Activated T-helper 2 cell treated with anti-CD3 and anti-CD28 coated beads, Interferon-gamma antibody, Interleukin-2, Interleukin-4, amounts not matched to agents 10 μg/mL and 5 μg/mL and 100 μg/mL, durations not matched to agents 14 hours and 24 hours and 36 hours (primary cell): ENCODE results near the gene LILRA2. TPM values are rescaled to one million over a fixed set of nuclear protein-coding genes. Genes with fewer than 3 reads are reported as not detected.
"Not testable (repeated sequence)": the region's sequence is repeated elsewhere in the genome, so short reads cannot be mapped to it uniquely, and the experiment has no call there.

ENCODE experiments used
- DNase-seq: peaks from one replicate; pipeline ENCODE4 v3.0.0; 2021; ENCODE audit warnings: low spot score
- H3K27ac Mint-ChIP-seq: one replicate; pipeline ENCODE4 v1.8.0; 2021; ENCODE audit warnings: mixed read lengths
- H3K27me3 Mint-ChIP-seq: one replicate; pipeline ENCODE4 v1.8.0; 2021; ENCODE audit warnings: low read depth, mixed read lengths
- H3K36me3 Mint-ChIP-seq: one replicate; pipeline ENCODE4 v1.8.0; 2021; ENCODE audit warnings: low read depth, mixed read lengths
- H3K4me1 Mint-ChIP-seq: one replicate; pipeline ENCODE4 v1.8.0; 2021; ENCODE audit warnings: low read depth, mixed read lengths
- H3K4me3 Mint-ChIP-seq: one replicate; pipeline ENCODE4 v1.8.0; 2021; ENCODE audit warnings: low read depth, mild to moderate bottlenecking, moderate library complexity, mixed read lengths
- H3K9me3 Mint-ChIP-seq: one replicate; pipeline ENCODE4 v1.8.0; 2021; ENCODE audit warnings: mixed read lengths
- intact Hi-C: fragments of 100-400 bp; cut with micrococcal nuclease; formaldehyde crosslinking; loops from one replicate; pipeline ENCODE4 v1.15.1; 2023
- total RNA-seq: library from RNA; stranded (reverse); gene quantifications from 2 replicates; pipeline ENCODE4 v1.2.3, GENCODE V29; 2022

LILRA2 gene
- total RNA-seq, 1 donor from 2014 or later = not detected

DNA sequence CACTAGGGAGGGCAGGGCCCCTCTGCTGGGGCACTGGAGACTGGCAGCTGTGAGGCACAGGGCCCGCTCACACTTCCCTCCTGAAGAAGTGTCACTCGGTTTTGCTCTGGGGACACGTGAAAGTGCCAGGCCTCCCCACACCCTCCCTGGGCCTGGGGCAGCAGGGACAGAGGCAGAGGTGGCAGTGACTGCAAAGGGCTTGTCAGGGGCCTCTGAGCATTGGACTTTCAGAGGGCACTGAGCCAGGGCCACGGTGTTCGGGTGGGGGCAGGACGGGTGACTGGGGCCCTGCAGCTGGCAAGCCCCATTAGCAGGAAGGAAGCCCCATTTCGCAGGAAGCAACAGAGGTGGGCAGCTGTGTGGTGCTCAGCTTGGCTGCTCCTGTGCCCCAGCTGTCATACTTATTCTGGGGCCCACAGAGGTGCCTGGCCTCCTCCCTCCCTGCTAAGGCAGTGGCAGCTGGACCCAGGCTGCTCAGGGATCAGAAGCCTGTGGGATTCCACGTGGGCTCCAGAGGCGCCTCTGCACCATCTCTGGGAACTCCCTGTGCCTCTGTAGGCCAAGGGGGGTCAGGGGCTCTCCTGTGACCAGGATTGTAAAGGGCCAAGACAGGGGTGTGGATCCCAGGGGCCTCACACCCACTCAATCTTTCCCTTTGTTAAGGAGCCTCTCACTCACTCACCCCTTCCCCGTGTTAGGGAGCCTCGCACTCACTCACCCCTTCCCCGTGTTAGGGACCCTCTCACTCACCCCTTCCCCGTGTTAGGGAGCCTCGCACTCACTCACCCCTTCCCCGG is 51.5 kb downstream of the LILRA2 start:
- not testable (repeated sequence) for H3K4me1 Mint-ChIP-seq
- H3K27me3 Mint-ChIP-seq = peaks cover 15% of the 10 kb centered on the region

DNA sequence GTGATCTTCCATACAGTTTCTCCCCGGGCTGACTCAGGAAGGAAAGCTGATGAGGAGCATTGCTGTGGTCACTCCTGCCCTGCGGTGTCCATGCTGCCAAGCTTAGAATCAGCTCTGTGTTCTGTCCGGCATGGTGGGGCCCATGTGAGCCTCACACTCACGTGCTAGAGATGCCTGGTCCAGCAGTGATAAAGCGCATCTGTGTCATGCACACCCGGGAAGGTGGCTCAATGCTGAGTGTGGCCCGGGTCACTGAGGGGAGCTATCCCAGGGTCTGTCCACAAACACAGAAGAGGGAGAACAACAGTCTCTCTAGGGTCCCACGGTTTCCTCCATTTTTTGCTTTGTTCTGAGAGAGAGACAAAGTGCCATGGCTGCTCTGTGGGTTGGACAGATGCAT is 53.2 kb downstream of the LILRA2 start:
- H3K4me3 Mint-ChIP-seq = no peak overlapping the region
- H3K27ac Mint-ChIP-seq = no peak overlapping the region
- intact Hi-C loops = no loop called here
- no peaks in the 10 kb centered on the region for H3K4me1 Mint-ChIP-seq
- DNase-seq = no peak
- H3K36me3 Mint-ChIP-seq = no peaks in the 10 kb centered on the region
- H3K9me3 Mint-ChIP-seq = no peaks in the 10 kb centered on the region
- H3K27me3 Mint-ChIP-seq = peaks cover 14% of the 10 kb centered on the region

More for the DNA sequence above, 51.5 kb downstream of the LILRA2 start:
- H3K27ac Mint-ChIP-seq, DNase-seq, H3K4me3 Mint-ChIP-seq, intact Hi-C loops, H3K36me3 Mint-ChIP-seq, H3K9me3 Mint-ChIP-seq: not testable (repeated sequence)

DNA sequence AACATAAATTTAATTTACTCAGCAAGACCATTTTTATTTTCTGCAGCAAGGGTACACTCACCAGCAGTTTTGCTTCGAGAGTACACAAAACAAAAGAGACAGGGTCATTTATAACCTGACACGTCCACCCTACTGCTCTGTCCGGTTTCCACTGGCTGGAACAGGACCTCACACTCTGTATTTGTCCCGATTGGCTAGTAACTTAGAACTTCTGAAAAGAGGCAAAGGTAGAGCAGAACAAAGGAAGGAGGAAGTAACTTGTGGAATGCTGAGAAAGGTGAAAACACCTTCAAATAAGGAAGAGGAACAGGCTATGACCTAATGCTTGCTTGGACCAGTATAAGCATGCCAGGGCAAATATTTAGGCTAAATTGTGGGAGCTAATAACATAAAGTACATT is 54.3 kb downstream of the LILRA2 start:
- intact Hi-C loops, H3K4me3 Mint-ChIP-seq, H3K4me1 Mint-ChIP-seq, H3K27me3 Mint-ChIP-seq, DNase-seq, H3K27ac Mint-ChIP-seq, H3K9me3 Mint-ChIP-seq, H3K36me3 Mint-ChIP-seq: not testable (repeated sequence)

DNA sequence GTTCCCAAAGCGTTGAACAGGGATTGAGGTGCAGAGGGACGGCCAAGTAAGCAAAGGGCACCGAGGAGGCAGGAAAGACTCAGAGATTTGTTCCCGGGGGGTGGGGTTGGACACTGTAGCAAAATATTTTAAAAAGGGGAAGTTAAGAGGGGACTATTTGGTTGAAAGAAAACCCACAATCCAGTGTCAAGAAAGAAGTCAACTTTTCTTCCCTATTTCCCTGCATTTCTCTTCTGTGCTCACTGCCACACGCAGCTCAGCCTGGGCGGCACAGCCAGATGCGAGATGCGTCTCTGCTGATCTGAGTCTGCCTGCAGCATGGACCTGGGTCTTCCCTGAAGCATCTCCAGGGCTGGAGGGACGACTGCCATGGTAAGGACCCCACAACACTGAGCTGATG is 56.7 kb downstream of the LILRA2 start, which contains the start of gene LILRB1:
Gene LILRB1, plus strand, starts transcription at position 223 of the 400 bp plus-strand sequence. CDS start 590 bp downstream, outside the sequence.
- H3K27me3 Mint-ChIP-seq, H3K36me3 Mint-ChIP-seq, DNase-seq, H3K27ac Mint-ChIP-seq, H3K4me1 Mint-ChIP-seq, H3K9me3 Mint-ChIP-seq, intact Hi-C loops, H3K4me3 Mint-ChIP-seq: not testable (repeated sequence)

DNA sequence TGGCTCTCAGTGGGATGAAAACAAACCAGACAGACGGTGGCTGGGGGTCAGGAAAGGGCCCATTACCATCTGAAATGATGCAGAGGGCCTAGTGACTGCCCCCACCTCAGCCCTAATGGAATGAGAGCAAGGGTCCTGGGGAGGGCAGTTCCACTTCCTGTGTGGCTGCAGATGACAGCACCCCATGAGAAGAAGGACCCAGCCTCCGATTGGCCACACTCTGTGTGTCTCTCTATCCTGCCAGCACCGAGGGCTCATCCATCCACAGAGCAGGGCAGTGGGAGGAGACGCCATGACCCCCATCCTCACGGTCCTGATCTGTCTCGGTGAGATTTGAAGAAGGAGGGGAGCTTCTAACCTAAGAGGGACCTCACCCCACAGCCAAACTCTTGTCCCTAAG is 57.2 kb downstream of the LILRA2 start:
- Mint-ChIP-seq H3K4me3 (no peak overlapping the region), H3K9me3 (no peaks in the 10 kb centered on the region), H3K27ac (no peak overlapping the region), H3K36me3 (no peaks in the 10 kb centered on the region), H3K4me1 (no peaks in the 10 kb centered on the region), H3K27me3 (peaks cover 7% of the 10 kb centered on the region)
- DNase-seq = no peak
- intact Hi-C loops = no loop called here

DNA sequence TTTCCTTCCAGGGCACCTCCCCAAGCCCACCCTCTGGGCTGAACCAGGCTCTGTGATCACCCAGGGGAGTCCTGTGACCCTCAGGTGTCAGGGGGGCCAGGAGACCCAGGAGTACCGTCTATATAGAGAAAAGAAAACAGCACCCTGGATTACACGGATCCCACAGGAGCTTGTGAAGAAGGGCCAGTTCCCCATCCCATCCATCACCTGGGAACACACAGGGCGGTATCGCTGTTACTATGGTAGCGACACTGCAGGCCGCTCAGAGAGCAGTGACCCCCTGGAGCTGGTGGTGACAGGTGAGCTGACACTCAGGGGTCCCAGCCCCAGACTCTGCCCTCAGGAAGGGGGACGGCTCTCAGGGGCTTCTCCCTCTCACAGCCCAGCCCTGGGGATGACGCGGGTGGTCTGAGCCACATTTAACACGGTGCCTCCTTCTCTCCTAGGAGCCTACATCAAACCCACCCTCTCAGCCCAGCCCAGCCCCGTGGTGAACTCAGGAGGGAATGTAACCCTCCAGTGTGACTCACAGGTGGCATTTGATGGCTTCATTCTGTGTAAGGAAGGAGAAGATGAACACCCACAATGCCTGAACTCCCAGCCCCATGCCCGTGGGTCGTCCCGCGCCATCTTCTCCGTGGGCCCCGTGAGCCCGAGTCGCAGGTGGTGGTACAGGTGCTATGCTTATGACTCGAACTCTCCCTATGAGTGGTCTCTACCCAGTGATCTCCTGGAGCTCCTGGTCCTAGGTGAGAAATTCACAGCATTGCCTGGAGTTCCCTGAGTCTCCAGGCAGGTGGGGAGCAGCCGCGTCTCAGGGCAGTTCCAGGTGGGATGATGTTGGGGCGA is 58.1 kb downstream of the LILRA2 start:
- H3K4me1 Mint-ChIP-seq, H3K27me3 Mint-ChIP-seq, H3K36me3 Mint-ChIP-seq, H3K4me3 Mint-ChIP-seq, intact Hi-C loops, H3K9me3 Mint-ChIP-seq, H3K27ac Mint-ChIP-seq, DNase-seq: not testable (repeated sequence)

DNA sequence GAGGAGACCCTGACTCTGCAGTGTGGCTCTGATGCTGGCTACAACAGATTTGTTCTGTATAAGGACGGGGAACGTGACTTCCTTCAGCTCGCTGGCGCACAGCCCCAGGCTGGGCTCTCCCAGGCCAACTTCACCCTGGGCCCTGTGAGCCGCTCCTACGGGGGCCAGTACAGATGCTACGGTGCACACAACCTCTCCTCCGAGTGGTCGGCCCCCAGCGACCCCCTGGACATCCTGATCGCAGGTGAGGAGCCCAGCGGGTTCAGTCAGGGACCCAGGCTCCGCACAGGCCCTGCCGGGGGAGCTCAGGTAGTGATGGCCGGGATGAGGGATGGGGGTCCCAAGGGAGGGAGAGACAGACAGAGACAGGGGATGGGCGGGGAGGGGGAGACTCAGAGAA is 58.9 kb downstream of the LILRA2 start:
- H3K9me3 Mint-ChIP-seq, H3K36me3 Mint-ChIP-seq, intact Hi-C loops, DNase-seq, H3K27me3 Mint-ChIP-seq, H3K27ac Mint-ChIP-seq, H3K4me1 Mint-ChIP-seq, H3K4me3 Mint-ChIP-seq: not testable (repeated sequence)

DNA sequence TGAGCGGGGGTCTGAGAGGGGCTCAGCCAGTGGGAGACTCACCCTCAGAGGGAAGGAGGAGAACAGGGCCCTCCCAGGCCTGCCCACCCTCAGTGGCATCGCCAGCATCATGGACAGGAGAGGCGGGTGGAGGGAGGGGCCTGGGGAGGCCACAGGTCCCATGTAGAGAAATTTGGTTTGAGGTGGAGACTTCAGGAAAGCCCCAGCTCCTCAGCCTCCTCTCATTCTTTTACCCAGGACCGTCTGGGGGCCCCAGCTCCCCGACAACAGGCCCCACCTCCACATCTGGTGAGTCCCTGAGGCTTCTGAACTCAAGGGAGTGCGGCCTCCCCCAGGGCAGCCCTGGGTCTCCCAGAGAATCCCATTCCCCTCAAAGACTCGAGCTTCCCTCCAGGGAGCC is 59.8 kb downstream of the LILRA2 start:
- DNase-seq = no peak
- Mint-ChIP-seq H3K9me3 (no peaks in the 10 kb centered on the region), H3K4me1 (no peaks in the 10 kb centered on the region), H3K4me3 (no peak overlapping the region), H3K36me3 (no peaks in the 10 kb centered on the region), H3K27me3 (peaks cover 4% of the 10 kb centered on the region), H3K27ac (no peak overlapping the region)
- intact Hi-C loops = no loop called here

DNA sequence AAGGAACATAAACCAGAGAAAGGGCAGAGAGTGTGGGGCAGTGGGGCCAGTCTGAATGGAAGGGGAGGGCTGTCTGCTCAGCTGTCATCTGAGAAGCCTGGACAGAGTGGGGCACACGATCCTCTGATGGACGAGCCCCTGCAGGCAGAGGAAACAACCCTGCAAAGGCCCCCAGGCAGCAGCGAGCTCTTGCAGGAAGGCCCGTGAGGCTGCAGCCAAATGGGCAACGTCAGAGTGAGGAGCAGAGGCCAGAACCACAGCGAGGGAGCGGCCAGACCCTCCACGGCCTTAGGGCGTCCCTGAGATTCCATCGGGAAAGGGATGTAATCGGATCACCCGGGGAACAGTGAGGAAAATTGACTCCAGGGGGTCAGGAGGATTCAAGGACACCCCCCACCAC is 62.5 kb downstream of the LILRA2 start:
- H3K9me3 Mint-ChIP-seq, H3K27me3 Mint-ChIP-seq, intact Hi-C loops, H3K27ac Mint-ChIP-seq, H3K4me1 Mint-ChIP-seq, H3K4me3 Mint-ChIP-seq, DNase-seq, H3K36me3 Mint-ChIP-seq: not testable (repeated sequence)

DNA sequence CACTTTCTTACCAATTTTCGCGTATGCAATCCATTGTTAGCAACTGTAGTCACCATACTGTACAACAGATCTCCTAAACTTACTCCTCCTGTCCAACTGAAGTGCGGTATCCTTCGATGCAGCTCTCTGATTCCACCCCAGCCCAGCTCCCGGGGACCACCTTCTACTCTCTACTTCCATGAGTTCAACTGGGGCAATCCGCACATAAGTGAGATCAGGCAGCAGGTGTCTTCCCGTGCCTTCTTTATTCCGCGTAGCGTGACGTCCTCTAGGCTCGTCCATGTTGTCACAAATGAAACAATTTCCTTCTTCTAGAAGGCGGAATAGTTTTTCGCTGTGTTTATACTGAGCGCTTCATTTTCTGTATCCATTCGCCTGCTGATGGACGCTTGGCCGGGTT is 65.1 kb downstream of the LILRA2 start:
- Mint-ChIP-seq H3K4me1 (no peaks in the 10 kb centered on the region), H3K9me3 (no peaks in the 10 kb centered on the region), H3K36me3 (no peaks in the 10 kb centered on the region), H3K27ac (no peak overlapping the region), H3K4me3 (no peak overlapping the region), H3K27me3 (no peaks in the 10 kb centered on the region)
- intact Hi-C loops = no loop called here
- no peak for DNase-seq

Other genes with a start within 250 kb of the LILRA2 start
- not detected in 2 replicates for gene LILRA4, start 234.6 kb upstream of the LILRA2 start, total RNA-seq
- 8.8 and 10.8 TPM in 2 replicates for gene LAIR1, start 208.9 kb upstream of the LILRA2 start, total RNA-seq
- 0.50 TPM in 1 of 2 replicates, not detected in the other for gene TTYH1, start 158.3 kb upstream of the LILRA2 start, total RNA-seq
- gene LENG8, start 124.6 kb upstream of the LILRA2 start, total RNA-seq = 203 and 209 TPM in 2 replicates
- gene LENG9, start 110.0 kb upstream of the LILRA2 start, total RNA-seq = 7.5 and 8.1 TPM in 2 replicates
- 1.0 TPM in 1 of 2 replicates, not detected in the other for gene CDC42EP5, start 100.5 kb upstream of the LILRA2 start, total RNA-seq
- 76.8 and 77.7 TPM in 2 replicates for gene LAIR2, start 71.0 kb upstream of the LILRA2 start, total RNA-seq
- gene LILRA1, start 19.8 kb downstream of the LILRA2 start, total RNA-seq = not detected in 2 replicates
- gene LILRB1, start 56.7 kb downstream of the LILRA2 start, total RNA-seq = not detected in 2 replicates
- gene LILRB4, start 89.2 kb downstream of the LILRA2 start, total RNA-seq = 0.32 and 0.46 TPM in 2 replicates
- not detected in 2 replicates for gene KIR3DL3, start 150.7 kb downstream of the LILRA2 start, total RNA-seq
- gene KIR2DL3, start 164.7 kb downstream of the LILRA2 start, total RNA-seq = not detected in 2 replicates
- gene KIR2DL1, start 196.0 kb downstream of the LILRA2 start, total RNA-seq = not detected in 2 replicates
- gene KIR2DL4, start 229.8 kb downstream of the LILRA2 start, total RNA-seq = not detected in 2 replicates
- not detected in 2 replicates for gene KIR3DL1, start 242.7 kb downstream of the LILRA2 start, total RNA-seq